Activated naive CD4-positive, alpha-beta T cell treated with anti-CD3 and anti-CD28 coated beads, Interleukin-2, amount 50 U/mL, for 16 hours (primary cell): Measurements from ENCODE around the gene SDK1.
"Not testable (repeated sequence)": the region's sequence is repeated elsewhere in the genome, so short reads cannot be mapped to it uniquely, and the experiment has no call there.

Experiments used
- DNase-seq: peaks from one replicate; pipeline ENCODE4 v3.0.0-alpha.2; 2020

The SDK1 gene

GRCh38 chr7:4200546-4201094 is 899.6 kb downstream of the SDK1 start:
- no peak for DNase-seq

- no peak for DNase-seq
Measured at GRCh38 chr7:4201566-4201965, 900.5 kb downstream of the SDK1 start.

- no peak for DNase-seq
Measured at GRCh38 chr7:4202154-4202736, 901.2 kb downstream of the SDK1 start.

GRCh38 chr7:4202954-4203353 is 901.9 kb downstream of the SDK1 start:
- DNase-seq = no peak

GRCh38 chr7:4203626-4204512 is 902.8 kb downstream of the SDK1 start:
- DNase-seq = no peak

- peak; percentile 68 for DNase-seq
Measured at GRCh38 chr7:4204513-4205165, 903.6 kb downstream of the SDK1 start.

- no peak for DNase-seq
Measured at GRCh38 chr7:4205828-4206227, 904.8 kb downstream of the SDK1 start.

GRCh38 chr7:4207011-4207410 is 906.0 kb downstream of the SDK1 start:
- DNase-seq = no peak

- no peak for DNase-seq
Measured at GRCh38 chr7:4208086-4208485, 907.0 kb downstream of the SDK1 start.

GRCh38 chr7:4208586-4208985 is 907.5 kb downstream of the SDK1 start:
- no peak for DNase-seq

- no peak for DNase-seq
Measured at GRCh38 chr7:4209126-4209525, 908.1 kb downstream of the SDK1 start.

GRCh38 chr7:4209966-4210365 is 908.9 kb downstream of the SDK1 start:
- no peak for DNase-seq

GRCh38 chr7:4210821-4211220 is 909.8 kb downstream of the SDK1 start:
- no peak for DNase-seq

GRCh38 chr7:4211261-4211660 is 910.2 kb downstream of the SDK1 start:
- no peak for DNase-seq

GRCh38 chr7:4212376-4212775 is 911.3 kb downstream of the SDK1 start:
- no peak for DNase-seq

GRCh38 chr7:4214291-4215155 is 913.5 kb downstream of the SDK1 start:
- DNase-seq = no peak

GRCh38 chr7:4215176-4215720 is 914.2 kb downstream of the SDK1 start:
- DNase-seq = no peak

- DNase-seq = no peak
Measured at GRCh38 chr7:4216016-4216415, 915.0 kb downstream of the SDK1 start.

- not testable (repeated sequence) for DNase-seq
Measured at GRCh38 chr7:4217126-4217660, 916.1 kb downstream of the SDK1 start.

GRCh38 chr7:4218481-4218880 is 917.4 kb downstream of the SDK1 start:
- no peak for DNase-seq

- no peak for DNase-seq
Measured at GRCh38 chr7:4220011-4220410, 919.0 kb downstream of the SDK1 start.

GRCh38 chr7:4221043-4221442 is 920.0 kb downstream of the SDK1 start:
- no peak for DNase-seq
